ENCODE data around the gene PRKN.

Gene PRKN

GRCh38 chr6:162387718-162388382 is 339.7 kb downstream of the PRKN start:
- no peaks in the 10 kb centered on the region for H3K9me3 ChIP-seq (ENCODE audit: severe bottlenecking)
- ATAC-seq (ENCODE audit: low read depth) = no peak
- H3K36me3 ChIP-seq (ENCODE audit: low read depth) = no peaks in the 10 kb centered on the region
- H3K27me3 ChIP-seq (ENCODE audit: insufficient read depth, poor library complexity, severe bottlenecking) = no peaks in the 10 kb centered on the region
- H3K4me1 ChIP-seq (ENCODE audit: insufficient read depth, poor library complexity, severe bottlenecking) = no peaks in the 10 kb centered on the region
- no peak overlapping the region for H3K4me3 ChIP-seq (ENCODE audit: severe bottlenecking)
- DNase-seq (ENCODE audit: low spot score) = no peak
- TF ChIP-seq CTCF (IDR thresholded peaks at IDR 0.05; ENCODE audit: poor library complexity, severe bottlenecking) = no peak
- H3K27ac ChIP-seq (ENCODE audit: poor library complexity, severe bottlenecking) = no peak overlapping the region

- Histone ChIP-seq H3K27ac (ENCODE audit: poor library complexity, severe bottlenecking) (no peak overlapping the region), H3K9me3 (ENCODE audit: severe bottlenecking) (no peaks in the 10 kb centered on the region), H3K4me3 (ENCODE audit: severe bottlenecking) (no peak overlapping the region), H3K36me3 (ENCODE audit: low read depth) (no peaks in the 10 kb centered on the region), H3K27me3 (ENCODE audit: insufficient read depth, poor library complexity, severe bottlenecking) (no peaks in the 10 kb centered on the region), H3K4me1 (ENCODE audit: insufficient read depth, poor library complexity, severe bottlenecking) (no peaks in the 10 kb centered on the region)
- no peak for DNase-seq (ENCODE audit: low spot score)
- TF ChIP-seq CTCF (IDR thresholded peaks at IDR 0.05; ENCODE audit: poor library complexity, severe bottlenecking) = no peak
- ATAC-seq (ENCODE audit: low read depth) = no peak
Observed at GRCh38 chr6:162385980-162386379, 341.6 kb downstream of the PRKN start.

- Histone ChIP-seq H3K36me3 (ENCODE audit: low read depth) (no peaks in the 10 kb centered on the region), H3K27me3 (ENCODE audit: insufficient read depth, poor library complexity, severe bottlenecking) (no peaks in the 10 kb centered on the region), H3K9me3 (ENCODE audit: severe bottlenecking) (no peaks in the 10 kb centered on the region), H3K4me3 (ENCODE audit: severe bottlenecking) (no peak overlapping the region), H3K4me1 (ENCODE audit: insufficient read depth, poor library complexity, severe bottlenecking) (no peaks in the 10 kb centered on the region), H3K27ac (ENCODE audit: poor library complexity, severe bottlenecking) (no peak overlapping the region)
- DNase-seq (ENCODE audit: low spot score) (no peak), ATAC-seq (ENCODE audit: low read depth) (no peak)
- TF ChIP-seq CTCF (IDR thresholded peaks at IDR 0.05; ENCODE audit: poor library complexity, severe bottlenecking) = no peak
Observed at GRCh38 chr6:162379757-162380409, 347.7 kb downstream of the PRKN start.

GRCh38 chr6:162377735-162378134 is 349.8 kb downstream of the PRKN start:
- DNase-seq (ENCODE audit: low spot score) (no peak), ATAC-seq (ENCODE audit: low read depth) (no peak)
- no peaks in the 10 kb centered on the region for H3K36me3 ChIP-seq (ENCODE audit: low read depth)
- H3K27me3 ChIP-seq (ENCODE audit: insufficient read depth, poor library complexity, severe bottlenecking) = no peaks in the 10 kb centered on the region
- H3K4me3 ChIP-seq (ENCODE audit: severe bottlenecking) = no peak overlapping the region
- no peak for TF ChIP-seq CTCF (IDR thresholded peaks at IDR 0.05; ENCODE audit: poor library complexity, severe bottlenecking)
- H3K4me1 ChIP-seq (ENCODE audit: insufficient read depth, poor library complexity, severe bottlenecking) = no peaks in the 10 kb centered on the region
- no peak overlapping the region for H3K27ac ChIP-seq (ENCODE audit: poor library complexity, severe bottlenecking)
- no peaks in the 10 kb centered on the region for H3K9me3 ChIP-seq (ENCODE audit: severe bottlenecking)

GRCh38 chr6:162373868-162374267 is 353.7 kb downstream of the PRKN start:
- TF ChIP-seq CTCF (IDR thresholded peaks at IDR 0.05; ENCODE audit: poor library complexity, severe bottlenecking) = no peak
- ATAC-seq (ENCODE audit: low read depth) = no peak
- no peak overlapping the region for H3K27ac ChIP-seq (ENCODE audit: poor library complexity, severe bottlenecking)
- no peak overlapping the region for H3K4me3 ChIP-seq (ENCODE audit: severe bottlenecking)
- DNase-seq (ENCODE audit: low spot score) = no peak
- H3K27me3 ChIP-seq (ENCODE audit: insufficient read depth, poor library complexity, severe bottlenecking) = no peaks in the 10 kb centered on the region
- H3K4me1 ChIP-seq (ENCODE audit: insufficient read depth, poor library complexity, severe bottlenecking) = no peaks in the 10 kb centered on the region
- H3K9me3 ChIP-seq (ENCODE audit: severe bottlenecking) = no peaks in the 10 kb centered on the region
- H3K36me3 ChIP-seq (ENCODE audit: low read depth) = no peaks in the 10 kb centered on the region
